CD4-positive, alpha-beta T cell (primary cell): Measurements from ENCODE around the gene CDIPT. TPM values are rescaled to one million over a fixed set of nuclear protein-coding genes. Genes with fewer than 3 reads are reported as not detected.

Experiments
- ATAC-seq: fragments of 200-7000 bp; cut with Tn5 transposase; one replicate; pipeline ENCODE4 v1.10.0; 2022; ENCODE audit warnings: mild to moderate bottlenecking; ENCODE audit not compliant: poor library complexity
- CTCF ChIA-PET: fragments of 350-600 bp; sonication (Branson Sonifier 250); formaldehyde crosslinking; loops from one replicate; lab custom pipeline; 2021; ENCODE audit warnings: antibody characterized with exemption, inconsistent platforms; lab: Charles Lee
- POLR2A ChIA-PET: fragments of 350-600 bp; sonication (Branson Sonifier 250); formaldehyde crosslinking; loops from one replicate; lab custom pipeline; 2021; ENCODE audit warnings: antibody characterized with exemption, inconsistent platforms; lab: Charles Lee
- DNase-seq, 14 experiments: peaks; one replicate each; pipeline ENCODE4 v3.0.0-alpha.2; 2013 to 2020; ENCODE audit warnings: mixed read lengths in 2 of 14
- H3K27ac ChIP-seq, 2 donors: one replicate each; pipeline versions ENCODE4 v1.5.1 to v1.7.0; 2013; ENCODE audit warnings: low read length in 2 of 2, low read depth in 1 of 2, mild to moderate bottlenecking in 1 of 2
- H3K27me3 ChIP-seq, 2 experiments: 1 replicate in 1 of 2; 2 replicates in 1 of 2; pipeline versions ENCODE4 v1.6.1 to v1.7.0; 2013; ENCODE audit warnings: low read length in 2 of 2, control low read depth in 1 of 2, mild to moderate bottlenecking in 1 of 2, moderate library complexity in 1 of 2; ENCODE audit not compliant: insufficient read depth in 2 of 2, control insufficient read depth in 1 of 2
- H3K36me3 ChIP-seq: one replicate; pipeline ENCODE4 v1.6.1; 2013; ENCODE audit warnings: low read length, control low read depth; ENCODE audit not compliant: insufficient read depth
- H3K4me1 ChIP-seq: one replicate; pipeline ENCODE4 v1.6.1; 2013; ENCODE audit warnings: low read length, control low read depth; ENCODE audit not compliant: insufficient read depth
- H3K4me3 ChIP-seq: one replicate; pipeline ENCODE4 v1.5.1; 2013; ENCODE audit warnings: mild to moderate bottlenecking, low read length, moderate library complexity
- H3K9me3 ChIP-seq, 2 experiments: 1 replicate in 1 of 2; 2 replicates in 1 of 2; pipeline versions ENCODE4 v1.6.1 to v1.7.0; 2013; ENCODE audit warnings: low read length in 2 of 2, mild to moderate bottlenecking in 2 of 2, control low read depth in 1 of 2, moderate library complexity in 1 of 2; ENCODE audit not compliant: control insufficient read depth in 1 of 2, insufficient read depth in 1 of 2
- H3K27ac Mint-ChIP-seq: one replicate; pipeline ENCODE4 v1.8.0; 2020; ENCODE audit warnings: mixed read lengths
- H3K27me3 Mint-ChIP-seq: one replicate; pipeline ENCODE4 v1.8.0; 2021; ENCODE audit warnings: mixed read lengths
- H3K36me3 Mint-ChIP-seq: one replicate; pipeline ENCODE4 v1.8.0; 2021; ENCODE audit warnings: low read depth, mixed read lengths
- H3K4me1 Mint-ChIP-seq: one replicate; pipeline ENCODE4 v1.8.0; 2021; ENCODE audit warnings: low read depth, mixed read lengths
- H3K4me3 Mint-ChIP-seq: one replicate; pipeline ENCODE4 v1.8.0; 2020; ENCODE audit warnings: mild to moderate bottlenecking, mixed read lengths
- H3K9me3 Mint-ChIP-seq: one replicate; pipeline ENCODE4 v1.8.0; 2020; ENCODE audit warnings: mixed read lengths
- intact Hi-C, 2 experiments: fragments of 100-400 bp; cut with DNase I in 1 of 2; cut with micrococcal nuclease in 1 of 2; formaldehyde crosslinking; loops; one replicate each; pipeline versions ENCODE4 v1.15.1 to v1.9.0; 2023 to 2025; cut with DNase I, micrococcal nuclease
- total RNA-seq, 174 experiments: library from RNA in 2 of 174; stranded (reverse) in 2 of 174; gene quantifications; one replicate each; pipeline ENCODE4 v1.2.3 and lab custom pipeline; 2021 to 2026
- TF ChIP-seq, protein P1 (sequence below): fragments of 200-600 bp; IDR thresholded peaks from one replicate; pipeline ENCODE4 v1.8.0; 2022; ENCODE audit warnings: antibody characterized with exemption, mild to moderate bottlenecking

CDIPT gene
- total RNA-seq, 2 experiments from 2014 or later, result 25.7 to 27.0 TPM

DNA sequence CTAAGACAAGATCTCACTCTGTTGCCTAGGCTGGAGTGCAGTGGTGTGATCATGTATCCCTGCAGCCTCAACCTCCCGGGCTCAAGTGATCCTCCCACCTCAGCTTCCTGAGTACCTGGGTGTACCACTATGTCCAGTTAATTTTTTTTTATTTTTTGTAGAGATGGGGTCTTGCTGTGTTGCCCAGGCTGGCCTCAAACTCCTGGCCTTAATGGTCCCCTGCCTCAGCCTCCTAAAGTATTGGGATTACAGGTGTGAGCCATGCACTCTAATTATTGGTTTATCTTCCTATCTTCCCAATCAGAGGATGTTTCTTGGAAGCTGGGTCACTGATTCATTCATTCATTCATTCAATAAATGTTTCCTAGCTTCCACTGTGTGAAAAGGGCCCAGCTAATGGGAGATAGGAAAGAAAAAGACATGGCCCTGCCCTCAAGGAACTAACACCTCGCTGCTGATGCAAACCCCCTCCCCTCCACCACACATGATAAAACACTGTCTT is 45.7 kb upstream of the CDIPT start:
- CTCF ChIA-PET, result no interaction called here

GRCh38 chr16:29907973-29908372 is 44.9 kb upstream of the CDIPT start:
- POLR2A ChIA-PET, result interaction anchor here (1.4 kb wide), 1 partner anchor 18 kb away, joined by 4 read pairs; the partner anchor contains the start of gene KCTD13

More for the DNA sequence above, 45.7 kb upstream of the CDIPT start:
- H3K4me1 ChIP-seq, result peaks cover 2% of the 10 kb centered on the region
- no peak overlapping the region for H3K4me3 ChIP-seq
- ATAC-seq (no peak), DNase-seq (no peak)
- no peaks in the 10 kb centered on the region for H3K9me3 ChIP-seq
- Mint-ChIP-seq H3K4me1 (no peaks in the 10 kb centered on the region), H3K27ac (no peak overlapping the region), H3K36me3 (peaks cover 17% of the 10 kb centered on the region), H3K9me3 (no peaks in the 10 kb centered on the region), H3K4me3 (no peak overlapping the region), H3K27me3 (no peaks in the 10 kb centered on the region)
- H3K36me3 ChIP-seq, result peaks cover 8% of the 10 kb centered on the region
- POLR2A ChIA-PET, result interaction anchor here (2.4 kb wide), 1 partner anchor 17 kb away, joined by 8 read pairs; the partner anchor contains the start of gene KCTD13
- no peak overlapping the region for H3K27ac ChIP-seq
- no peaks in the 10 kb centered on the region for H3K27me3 ChIP-seq
- TF ChIP-seq, protein P1, sequence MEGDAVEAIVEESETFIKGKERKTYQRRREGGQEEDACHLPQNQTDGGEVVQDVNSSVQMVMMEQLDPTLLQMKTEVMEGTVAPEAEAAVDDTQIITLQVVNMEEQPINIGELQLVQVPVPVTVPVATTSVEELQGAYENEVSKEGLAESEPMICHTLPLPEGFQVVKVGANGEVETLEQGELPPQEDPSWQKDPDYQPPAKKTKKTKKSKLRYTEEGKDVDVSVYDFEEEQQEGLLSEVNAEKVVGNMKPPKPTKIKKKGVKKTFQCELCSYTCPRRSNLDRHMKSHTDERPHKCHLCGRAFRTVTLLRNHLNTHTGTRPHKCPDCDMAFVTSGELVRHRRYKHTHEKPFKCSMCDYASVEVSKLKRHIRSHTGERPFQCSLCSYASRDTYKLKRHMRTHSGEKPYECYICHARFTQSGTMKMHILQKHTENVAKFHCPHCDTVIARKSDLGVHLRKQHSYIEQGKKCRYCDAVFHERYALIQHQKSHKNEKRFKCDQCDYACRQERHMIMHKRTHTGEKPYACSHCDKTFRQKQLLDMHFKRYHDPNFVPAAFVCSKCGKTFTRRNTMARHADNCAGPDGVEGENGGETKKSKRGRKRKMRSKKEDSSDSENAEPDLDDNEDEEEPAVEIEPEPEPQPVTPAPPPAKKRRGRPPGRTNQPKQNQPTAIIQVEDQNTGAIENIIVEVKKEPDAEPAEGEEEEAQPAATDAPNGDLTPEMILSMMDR, result no peak
- intact Hi-C loops, result no loop called here

GRCh38 chr16:29906520-29907244 is 43.7 kb upstream of the CDIPT start:
- Mint-ChIP-seq H3K9me3 (no peaks in the 10 kb centered on the region), H3K27me3 (no peaks in the 10 kb centered on the region), H3K36me3 (peaks cover 7% of the 10 kb centered on the region), H3K4me1 (peaks cover 4% of the 10 kb centered on the region), H3K4me3 (no peak overlapping the region), H3K27ac (no peak overlapping the region)
- no peak for DNase-seq
- Histone ChIP-seq H3K4me1 (peaks cover 2% of the 10 kb centered on the region), H3K36me3 (peaks cover 4% of the 10 kb centered on the region), H3K27ac (no peak overlapping the region), H3K9me3 (no peaks in the 10 kb centered on the region), H3K4me3 (no peak overlapping the region), H3K27me3 (no peaks in the 10 kb centered on the region)
- ATAC-seq, result no peak
- ChIA-PET POLR2A (interaction anchor here (1.4 kb wide), 1 partner anchor 19 kb away, joined by 4 read pairs; the partner anchor contains the start of gene KCTD13), CTCF (no interaction called here)
- TF ChIP-seq, protein P1, result no peak
- intact Hi-C loops, result no loop called here

More at GRCh38 chr16:29907973-29908372, 44.9 kb upstream of the CDIPT start:
- no peak overlapping the region for H3K4me3 ChIP-seq
- ATAC-seq, result no peak
- Mint-ChIP-seq H3K9me3 (no peaks in the 10 kb centered on the region), H3K27me3 (no peaks in the 10 kb centered on the region), H3K4me1 (peaks cover 4% of the 10 kb centered on the region), H3K4me3 (no peak overlapping the region), H3K36me3 (peaks cover 11% of the 10 kb centered on the region), H3K27ac (no peak overlapping the region)
- TF ChIP-seq, protein P1, result no peak
- intact Hi-C loops, result no loop called here
- H3K4me1 ChIP-seq, result peaks cover 2% of the 10 kb centered on the region
- DNase-seq, result no peak
- H3K27ac ChIP-seq, result no peak overlapping the region
- no peaks in the 10 kb centered on the region for H3K27me3 ChIP-seq
- CTCF ChIA-PET, result interaction anchor here (0.6 kb wide), 1 partner anchor 260 kb away, joined by 3 read pairs; no protein-coding TSS in a partner anchor
- H3K9me3 ChIP-seq, result no peaks in the 10 kb centered on the region
- peaks cover 4% of the 10 kb centered on the region for H3K36me3 ChIP-seq
